Effector CD4-positive, alpha-beta T cell (primary cell): Measurements from ENCODE around the gene FOXM1.

ENCODE experiments used
- DNase-seq: peaks from one replicate; pipeline ENCODE4 v3.0.0-alpha.2; 2020
- total RNA-seq: gene quantifications from one replicate; lab custom pipeline; 2026; lab: John Stamatoyannopoulos, UW

Gene FOXM1, protein sequence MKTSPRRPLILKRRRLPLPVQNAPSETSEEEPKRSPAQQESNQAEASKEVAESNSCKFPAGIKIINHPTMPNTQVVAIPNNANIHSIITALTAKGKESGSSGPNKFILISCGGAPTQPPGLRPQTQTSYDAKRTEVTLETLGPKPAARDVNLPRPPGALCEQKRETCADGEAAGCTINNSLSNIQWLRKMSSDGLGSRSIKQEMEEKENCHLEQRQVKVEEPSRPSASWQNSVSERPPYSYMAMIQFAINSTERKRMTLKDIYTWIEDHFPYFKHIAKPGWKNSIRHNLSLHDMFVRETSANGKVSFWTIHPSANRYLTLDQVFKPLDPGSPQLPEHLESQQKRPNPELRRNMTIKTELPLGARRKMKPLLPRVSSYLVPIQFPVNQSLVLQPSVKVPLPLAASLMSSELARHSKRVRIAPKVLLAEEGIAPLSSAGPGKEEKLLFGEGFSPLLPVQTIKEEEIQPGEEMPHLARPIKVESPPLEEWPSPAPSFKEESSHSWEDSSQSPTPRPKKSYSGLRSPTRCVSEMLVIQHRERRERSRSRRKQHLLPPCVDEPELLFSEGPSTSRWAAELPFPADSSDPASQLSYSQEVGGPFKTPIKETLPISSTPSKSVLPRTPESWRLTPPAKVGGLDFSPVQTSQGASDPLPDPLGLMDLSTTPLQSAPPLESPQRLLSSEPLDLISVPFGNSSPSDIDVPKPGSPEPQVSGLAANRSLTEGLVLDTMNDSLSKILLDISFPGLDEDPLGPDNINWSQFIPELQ
- 2.4 reads per million, percentile 7 among the genes with 10 or more reads in this experiment for total RNA-seq

- peak; percentile 86 for DNase-seq
These were observed at the start of gene FOXM1, which contains the start of gene RHNO1 for GRCh38 chr12:2877047-2877952. Gene FOXM1 (minus strand): TSS chr12:2877174. CDS start chr12:2874478, 2,696 bp downstream. Gene RHNO1 (plus strand): TSS chr12:2877223. CDS start chr12:2885367, 8,144 bp downstream.

DNA sequence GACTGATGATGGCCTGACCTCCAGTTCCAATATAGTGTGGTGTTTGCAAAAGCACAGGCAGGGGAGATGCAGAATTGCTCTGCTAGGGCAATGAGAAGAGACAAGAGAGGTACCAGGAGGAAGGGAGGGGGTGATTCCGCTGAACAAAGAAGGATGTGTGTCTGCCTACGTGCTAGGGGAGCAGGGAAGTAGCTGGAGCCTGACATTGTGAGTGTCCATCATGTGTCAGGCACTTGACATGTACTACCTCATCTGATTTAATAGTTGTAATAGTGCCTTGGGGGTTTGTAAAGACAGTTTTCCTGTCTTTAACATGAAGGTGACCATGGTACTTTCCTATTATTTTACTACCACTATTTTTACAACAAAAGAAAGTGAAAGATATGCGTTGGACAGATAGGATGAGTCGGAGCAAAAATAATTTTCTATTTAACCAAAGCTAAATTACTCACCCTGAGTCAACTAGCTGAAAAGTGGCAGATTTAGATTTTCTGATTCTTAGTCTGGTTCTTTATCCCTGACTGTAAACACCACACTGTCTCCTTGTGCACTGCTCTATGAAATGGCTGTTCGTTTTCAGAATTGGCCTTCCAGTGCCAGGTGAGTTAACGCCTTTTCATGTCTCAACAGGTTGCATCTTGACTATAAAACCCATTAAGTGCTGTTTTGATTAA lies 48.5 kb upstream of the FOXM1 start:
- DNase-seq = no peak

- no peak for DNase-seq
These were observed 47.0 kb upstream of the FOXM1 start for GRCh38 chr12:2924019-2924418.

- DNase-seq = no peak
These were observed 46.1 kb upstream of the FOXM1 start for GRCh38 chr12:2923057-2923456.

DNA sequence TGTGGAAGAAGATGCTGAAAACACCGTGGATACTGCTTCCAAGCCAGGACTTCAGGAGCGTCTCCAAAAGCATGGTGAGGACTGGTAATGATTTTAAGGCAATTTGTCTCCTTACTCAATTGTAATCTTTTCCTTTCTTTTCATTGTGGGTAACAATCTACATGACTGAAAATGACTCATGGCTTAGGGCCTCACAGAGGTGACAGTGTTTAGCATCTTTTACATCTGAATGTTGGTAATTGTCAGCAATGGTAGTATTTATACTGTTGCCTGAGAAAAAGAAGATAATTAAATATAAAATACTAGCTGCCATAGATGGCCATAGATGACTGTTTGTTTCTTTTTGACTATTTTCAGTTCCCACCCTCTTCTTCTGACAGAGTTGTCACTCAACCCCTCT lies 45.4 kb upstream of the FOXM1 start:
- no peak for DNase-seq

GRCh38 chr12:2919249-2919648 lies 42.3 kb upstream of the FOXM1 start:
- DNase-seq = no peak

- no peak for DNase-seq
These were observed 35.2 kb upstream of the FOXM1 start for GRCh38 chr12:2912216-2912575.

GRCh38 chr12:2904260-2904659 lies 27.3 kb upstream of the FOXM1 start:
- DNase-seq = no peak

- no peak for DNase-seq
These were observed 25.4 kb upstream of the FOXM1 start for GRCh38 chr12:2902272-2902880.

- no peak for DNase-seq
These were observed 23.7 kb upstream of the FOXM1 start for GRCh38 chr12:2900642-2901041.

DNA sequence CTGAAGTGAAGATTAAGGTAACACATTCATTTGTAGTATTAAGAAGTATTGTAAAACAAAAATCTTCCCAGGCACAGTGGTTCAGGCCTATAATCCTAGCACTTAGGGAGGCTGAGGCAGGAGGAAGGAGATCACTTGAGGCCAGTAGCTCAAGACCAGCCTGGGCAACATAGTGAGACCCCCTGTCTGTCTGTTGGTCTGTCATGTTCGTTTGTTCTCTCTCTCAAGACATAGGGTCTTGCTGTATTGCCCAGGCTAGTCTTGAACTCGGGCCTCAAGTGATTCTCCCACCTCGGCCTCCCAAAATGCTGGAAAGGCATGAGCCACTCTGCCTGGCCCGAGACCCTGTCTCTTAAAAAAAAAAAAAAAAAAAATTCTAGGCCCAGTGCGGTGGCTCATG lies 20.4 kb upstream of the FOXM1 start:
- DNase-seq = no peak

DNA sequence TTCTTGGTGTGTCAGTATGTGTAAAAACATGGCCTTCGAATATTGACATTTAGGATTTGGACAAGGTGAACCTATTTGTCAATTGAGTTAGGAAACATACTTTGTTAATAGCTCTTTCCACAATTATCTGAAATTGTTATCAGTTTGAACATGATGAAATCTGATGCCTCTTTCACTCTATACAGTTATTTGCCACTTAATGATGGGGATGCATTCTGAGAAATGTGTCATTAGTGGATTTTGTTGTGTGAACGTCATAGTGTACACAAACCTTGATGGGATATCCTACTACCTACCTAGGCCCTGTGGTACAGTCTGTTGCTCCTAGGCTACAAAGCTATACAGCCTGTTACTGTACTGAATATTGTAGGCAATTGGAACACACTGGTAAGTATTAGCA lies 18.5 kb upstream of the FOXM1 start:
- no peak for DNase-seq

DNA sequence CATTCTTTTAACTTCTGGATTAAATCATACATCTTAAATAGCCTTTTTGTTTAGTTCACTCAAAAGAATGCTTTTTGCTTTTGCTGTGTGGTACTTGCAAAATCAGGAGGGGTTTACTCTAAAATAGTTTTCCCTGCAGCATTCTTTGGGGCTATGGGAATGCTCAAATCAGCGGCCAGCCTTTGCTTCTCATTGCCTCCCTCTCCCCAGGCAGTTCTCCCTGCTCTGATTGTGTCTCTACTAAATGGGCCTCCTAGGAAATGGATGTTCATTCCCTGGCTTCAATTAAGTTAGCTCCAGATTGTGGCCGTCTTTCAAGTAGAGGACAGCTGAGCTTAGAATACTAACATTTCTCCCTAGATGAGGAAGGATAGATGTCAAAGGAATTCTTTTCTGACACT lies 18.1 kb upstream of the FOXM1 start:
- DNase-seq = no peak

DNA sequence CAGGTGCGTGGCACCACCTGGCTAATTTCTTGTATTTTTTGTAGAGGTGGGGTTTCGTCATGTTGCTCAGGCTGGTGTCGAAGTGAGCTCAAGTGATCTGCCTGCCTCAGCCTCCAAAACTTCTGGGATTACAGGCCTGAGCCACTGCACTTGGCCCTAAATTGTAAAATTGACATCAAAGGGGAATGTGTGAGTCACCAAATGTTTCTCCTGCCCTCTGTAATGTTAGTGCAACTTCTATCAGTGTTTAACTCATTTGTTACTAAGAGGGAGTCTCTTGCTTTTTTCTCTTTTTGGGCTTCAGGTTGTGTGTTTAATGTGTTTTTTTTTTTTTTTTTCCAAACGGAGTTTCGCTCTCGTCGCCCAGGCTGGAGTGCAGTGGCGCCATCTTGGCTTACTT lies 16.0 kb upstream of the FOXM1 start:
- DNase-seq = no peak

- no peak for DNase-seq
These were observed 15.3 kb upstream of the FOXM1 start for GRCh38 chr12:2892246-2892645.

GRCh38 chr12:2891240-2892053 lies 14.5 kb upstream of the FOXM1 start:
- DNase-seq = peak; percentile 20

DNA sequence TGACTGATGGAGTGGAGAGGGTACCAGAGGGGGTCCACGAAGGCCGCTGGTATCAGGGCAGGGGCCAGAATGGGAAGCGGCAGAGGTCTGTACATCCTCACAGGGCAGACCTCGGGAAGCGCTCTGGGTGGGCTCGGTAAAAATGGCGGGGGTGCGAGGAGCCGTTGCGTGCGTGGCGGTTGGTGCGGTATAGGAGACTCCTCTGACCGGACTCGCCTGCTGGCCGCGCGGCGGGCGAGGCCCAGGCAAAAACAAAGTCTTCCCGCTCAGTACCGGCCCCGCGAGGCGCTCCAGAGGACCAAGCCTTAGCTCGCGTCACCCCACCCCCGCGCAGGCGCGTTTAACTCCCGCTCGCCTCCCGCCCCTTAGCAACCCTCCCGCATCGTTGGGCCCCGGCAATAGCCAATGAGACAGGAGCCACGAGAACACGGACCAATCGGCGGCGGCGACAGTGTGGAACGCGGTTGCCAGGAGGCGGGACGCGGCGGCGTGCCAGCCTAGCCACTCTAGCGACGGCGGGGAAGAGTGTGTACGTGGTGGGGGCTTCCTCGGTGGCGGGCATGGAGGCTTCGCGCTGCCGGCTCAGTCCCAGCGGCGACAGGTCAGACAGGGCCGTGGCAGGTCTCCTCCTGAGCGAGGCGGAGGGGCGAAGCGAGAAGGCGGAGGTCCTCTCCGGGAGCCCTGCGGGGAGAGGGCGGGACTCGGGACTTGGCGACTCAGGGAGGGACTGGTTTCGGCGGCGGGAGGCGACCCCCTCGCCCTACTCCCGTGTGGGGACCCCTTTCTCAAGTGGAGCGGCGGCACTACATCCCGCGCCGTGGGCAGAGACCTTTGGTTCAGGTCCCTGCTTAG lies 13.6 kb upstream of the FOXM1 start, which contains the start of gene TULP3:
Gene TULP3 (plus strand): TSS at position 504 of the 852 bp plus-strand sequence. CDS start 57 bp downstream, at position 561.
- peak; percentile 99 for DNase-seq

- DNase-seq = no peak
These were observed 13.0 kb upstream of the FOXM1 start for GRCh38 chr12:2890001-2890387.

- no peak for DNase-seq
These were observed 9.9 kb upstream of the FOXM1 start for GRCh38 chr12:2886768-2887450.
